GM23338 (cell line): ENCODE data around the gene NPC1. TPM values are rescaled to one million over a fixed set of nuclear protein-coding genes. Genes with fewer than 3 reads are reported as not detected.
A peak's percentile ranks its signal among the peaks of the same experiment; 100 is the strongest.

Experiments
- ATAC-seq: fragments of 200-7000 bp; cut with Tn5 transposase; 3 replicates; pipeline ENCODE4 v1.9.1; 2020
- DNase-seq: peaks from one replicate; pipeline ENCODE4 v3.0.0-alpha.2; 2015; ENCODE audit warnings: low spot score
- H2AFZ ChIP-seq: fragments of 200-600 bp; sonication (generic); 2 replicates; pipeline ENCODE4 v1.8.0; 2016; ENCODE audit warnings: antibody characterized with exemption, mild to moderate bottlenecking, moderate library complexity
- H3F3A ChIP-seq: fragments of 200-600 bp; sonication (generic); replicated peaks from 2 replicates; pipeline ENCODE4 v1.8.0; 2017; ENCODE audit warnings: antibody characterized with exemption, mixed run types, low read depth
- H3K27ac ChIP-seq: fragments of 200-600 bp; sonication (generic); 2 replicates; pipeline ENCODE4 v1.6.1; 2016; ENCODE audit warnings: low read depth
- H3K27me3 ChIP-seq: fragments of 200-600 bp; sonication (generic); 2 replicates; pipeline ENCODE4 v1.8.0; 2016; ENCODE audit warnings: mild to moderate bottlenecking, mixed run types, moderate library complexity; ENCODE audit not compliant: insufficient read depth
- H3K36me3 ChIP-seq: fragments of 200-600 bp; sonication (generic); 2 replicates; pipeline ENCODE4 v1.8.0; 2016; ENCODE audit warnings: mild to moderate bottlenecking; ENCODE audit not compliant: insufficient read depth
- H3K4me1 ChIP-seq: fragments of 200-600 bp; sonication (generic); 2 replicates; pipeline ENCODE4 v1.8.0; 2016; ENCODE audit warnings: mild to moderate bottlenecking, moderate library complexity; ENCODE audit not compliant: insufficient read depth
- H3K4me2 ChIP-seq: fragments of 200-600 bp; sonication (generic); 2 replicates; pipeline ENCODE4 v1.7.1; 2017; ENCODE audit warnings: mixed run types
- H3K4me3 ChIP-seq: fragments of 200-600 bp; sonication (generic); 2 replicates; pipeline ENCODE4 v1.6.1; 2016; ENCODE audit warnings: mixed run types
- H3K79me2 ChIP-seq: fragments of 200-600 bp; sonication (generic); replicated peaks from 2 replicates; pipeline ENCODE4 v1.8.0; 2017; ENCODE audit warnings: mild to moderate bottlenecking; ENCODE audit not compliant: insufficient read depth
- H3K9me2 ChIP-seq: fragments of 200-600 bp; sonication (generic); 2 replicates; pipeline ENCODE4 v1.8.0; 2017; ENCODE audit not compliant: insufficient read depth
- H4K20me1 ChIP-seq: fragments of 200-600 bp; sonication (generic); replicated peaks from 2 replicates; pipeline ENCODE4 v1.8.0; 2017; ENCODE audit warnings: mild to moderate bottlenecking; ENCODE audit not compliant: insufficient read depth
- H3K27ac Mint-ChIP-seq: 2 replicates; pipeline ENCODE4 v1.8.0; 2020; ENCODE audit warnings: inconsistent platforms, mild to moderate bottlenecking, moderate library complexity, mixed read lengths
- H3K27me3 Mint-ChIP-seq: 3 replicates; pipeline ENCODE4 v1.8.0; 2022; ENCODE audit warnings: low read depth, mild to moderate bottlenecking, moderate library complexity, mixed read lengths, inconsistent platforms; ENCODE audit not compliant: insufficient read depth, poor library complexity
- H3K36me3 Mint-ChIP-seq: 3 replicates; pipeline ENCODE4 v1.8.0; 2021; ENCODE audit warnings: low read depth, mild to moderate bottlenecking, inconsistent platforms, moderate library complexity, mixed read lengths
- H3K4me1 Mint-ChIP-seq: 3 replicates; pipeline ENCODE4 v1.8.0; 2020; ENCODE audit warnings: mild to moderate bottlenecking, inconsistent platforms, mixed read lengths
- H3K4me3 Mint-ChIP-seq: 3 replicates; pipeline ENCODE4 v1.8.0; 2021; ENCODE audit warnings: moderate library complexity, mild to moderate bottlenecking, inconsistent platforms, mixed read lengths
- H3K9me3 Mint-ChIP-seq: 3 replicates; pipeline ENCODE4 v1.8.0; 2020; ENCODE audit warnings: moderate library complexity, mild to moderate bottlenecking, inconsistent platforms, mixed read lengths
- CTCF ChIP-seq, 2 experiments: fragments of 200-600 bp in 1 of 2; sonication (generic) in 1 of 2; conservative IDR thresholded peaks; 2 replicates each; pipeline versions ENCODE4 v1.5.1 to v1.6.1; 2016 to 2017; ENCODE audit warnings: antibody characterized with exemption in 2 of 2, low read depth in 2 of 2, mild to moderate bottlenecking in 2 of 2, moderate library complexity in 1 of 2
- EZH2phosphoT487 ChIP-seq: fragments of 200-600 bp; sonication (generic); IDR thresholded peaks from one replicate; pipeline ENCODE4 v1.8.1; 2018; ENCODE audit warnings: antibody characterized with exemption; ENCODE audit not compliant: unreplicated experiment
- NANOG ChIP-seq: IDR thresholded peaks from 2 replicates; pipeline ENCODE4 v1.6.1; 2016; ENCODE audit warnings: antibody characterized with exemption, borderline replicate concordance
- ZNF114 ChIP-seq: fragments of 250-450 bp; sonication (Bioruptor Pico); IDR thresholded peaks from 2 replicates; pipeline ENCODE4 v1.5.0; 2020; ENCODE audit warnings: mild to moderate bottlenecking, moderate library complexity
- polyA plus RNA-seq: library from polyadenylated mRNA; unstranded; fragments of >200 nt; fragmentation: Nextera tagmentation; extraction: Ambion mirVana; gene quantifications from 2 replicates; pipeline ENCODE4 v1.2.1, GENCODE V29; 2016
- small RNA-seq: library from RNA; depleted of rRNA; stranded (forward); fragments of <200 nt; gene quantifications from one replicate; pipeline ENCODE3, GENCODE V24; 2014; ENCODE audit warnings: low replicate concordance
- total RNA-seq: library from RNA; depleted of rRNA; stranded (reverse); fragments of >200 nt; shearing (Covaris generic); gene quantifications from 2 replicates; pipeline ENCODE4 v1.2.3, GENCODE V29; 2014; rRNA removed

The NPC1 gene
- total and polyA plus RNA-seq, 2 experiments from 2014 or later: 18.4 to 45.1 TPM

- Histone ChIP-seq H3K9me2 (no peaks in the 10 kb centered on the region), H3K79me2 (no peaks in the 10 kb centered on the region), H3K4me3 (no peak overlapping the region), H3K4me1 (peaks cover 33% of the 10 kb centered on the region), H3K4me2 (no peak overlapping the region), H3F3A (no peaks in the 10 kb centered on the region), H3K27me3 (no peaks in the 10 kb centered on the region), H2AFZ (no peak overlapping the region; the same call in 1 of the 2 replicates), H3K27ac (no peak overlapping the region), H3K36me3 (peaks cover 6% of the 10 kb centered on the region; the same call in 1 of the 2 replicates), H4K20me1 (no peaks in the 10 kb centered on the region)
- ATAC-seq (no peak), DNase-seq (no peak)
- Mint-ChIP-seq H3K27me3 (peaks cover 4% of the 10 kb centered on the region), H3K9me3 (no peaks in the 10 kb centered on the region), H3K27ac (peak overlapping the region; percentile 3; the same call in 1 of the 2 replicates), H3K4me1 (peaks cover 18% of the 10 kb centered on the region), H3K36me3 (peaks cover 16% of the 10 kb centered on the region; the same call in 2 of the 3 replicates), H3K4me3 (no peak overlapping the region)
- no peak for TF ChIP-seq CTCF (conservative IDR thresholded peaks at IDR 0.05; ENCODE audit: low read depth in 2 of 2)
- no peak for TF ChIP-seq EZH2phosphoT487
- TF ChIP-seq ZNF114: no peak
- TF ChIP-seq NANOG: no peak
Measured at GRCh38 chr18:23484561-23485182, 101.6 kb downstream of the NPC1 start.

Small RNAs within 50 kb of the gene (small RNA-seq; reads per million reads assigned to genes)
- gene AC026634.1: not detected
- not detected for gene RF00019

Other genes starting within 250 kb of the NPC1 start
- gene RIOK3, start 133.2 kb downstream of the NPC1 start, total RNA-seq: 22.1 and 23.7 TPM in 2 replicates
- gene RIOK3, start 133.2 kb downstream of the NPC1 start, polyA plus RNA-seq: 20.8 and 22.7 TPM in 2 replicates
- gene RMC1, start 83.0 kb downstream of the NPC1 start, total RNA-seq: 18.9 and 23.3 TPM in 2 replicates
- gene RMC1, start 83.0 kb downstream of the NPC1 start, polyA plus RNA-seq: 23.6 and 24.6 TPM in 2 replicates
- 6.6 and 16.9 TPM in 2 replicates for gene ANKRD29, start 76.4 kb upstream of the NPC1 start, total RNA-seq
- 36.6 and 38.2 TPM in 2 replicates for gene ANKRD29, start 76.4 kb upstream of the NPC1 start, polyA plus RNA-seq
- gene LAMA3, start 102.9 kb upstream of the NPC1 start, total RNA-seq: 2.6 and 4.9 TPM in 2 replicates
- 3.3 and 3.9 TPM in 2 replicates for gene LAMA3, start 102.9 kb upstream of the NPC1 start, polyA plus RNA-seq